Tongue (tissue), 2 donors: ENCODE results near the gene PDE3B. TPM values are rescaled to one million over a fixed set of nuclear protein-coding genes. Genes with fewer than 3 reads are reported as not detected.
"Not testable (repeated sequence)": the region's sequence is repeated elsewhere in the genome, so short reads cannot be mapped to it uniquely, and the experiment has no call there.

Source experiments
- DNase-seq: peaks from one replicate; pipeline ENCODE4 v3.0.0-alpha.2; 2015
- total RNA-seq: library from RNA; depleted of rRNA; stranded (reverse); fragments of >200 nt; gene quantifications from one replicate; pipeline ENCODE4 v1.2.3, GENCODE V29; 2014

Gene PDE3B
- total RNA-seq, 1 donor from 2014 or later = 14.8 TPM

DNA sequence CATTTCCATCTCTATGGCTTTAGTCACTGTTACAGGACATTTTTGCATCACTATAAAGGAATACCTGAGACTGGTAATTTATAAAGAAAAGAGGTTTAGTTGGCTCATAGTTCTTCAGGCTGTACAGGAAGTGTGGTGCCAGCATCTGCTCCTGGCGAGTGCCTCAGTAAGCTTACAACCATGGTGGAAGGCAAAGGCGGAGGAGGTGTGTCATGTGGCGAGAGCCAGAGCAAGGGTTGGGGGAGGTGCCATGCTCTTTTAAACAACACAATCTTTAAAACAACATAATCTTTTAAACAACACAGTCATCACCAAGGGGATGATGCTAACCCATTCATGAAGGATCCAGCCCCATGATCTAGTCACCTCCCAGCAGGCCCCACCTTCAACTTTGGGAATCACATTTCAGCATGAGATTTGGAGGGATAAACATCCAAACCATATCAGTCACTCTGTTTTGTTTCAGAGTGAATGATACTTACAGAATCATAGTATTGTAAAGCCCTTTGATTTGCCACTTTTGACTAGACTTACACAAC, 103.3 kb downstream of the PDE3B start:
- no peak for DNase-seq

- DNase-seq = peak; percentile 48
Measured at GRCh38 chr11:14748090-14748489, 104.5 kb downstream of the PDE3B start.

- no peak for DNase-seq
Measured at GRCh38 chr11:14750911-14751310, 107.3 kb downstream of the PDE3B start.

GRCh38 chr11:14751975-14752407, 108.4 kb downstream of the PDE3B start:
- no peak for DNase-seq

DNA sequence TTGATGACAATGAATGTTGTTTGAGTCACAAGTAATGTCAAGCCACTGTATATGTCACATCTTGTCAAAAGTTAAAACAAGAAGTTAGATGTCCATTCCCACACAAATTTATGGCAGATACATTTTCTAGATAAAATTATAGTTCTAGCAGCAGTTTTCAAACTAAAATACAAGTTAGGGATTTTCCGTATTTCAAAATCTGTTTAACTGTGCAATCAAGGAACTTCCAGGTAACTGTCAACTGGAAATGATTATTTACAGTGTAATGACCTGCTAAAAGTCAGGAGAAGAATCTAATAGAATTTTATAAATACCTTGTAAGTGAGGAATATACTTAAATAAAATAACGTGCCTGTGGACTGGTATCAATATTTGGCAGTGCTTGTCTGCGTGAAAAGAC, 111.5 kb downstream of the PDE3B start:
- DNase-seq = no peak

DNA sequence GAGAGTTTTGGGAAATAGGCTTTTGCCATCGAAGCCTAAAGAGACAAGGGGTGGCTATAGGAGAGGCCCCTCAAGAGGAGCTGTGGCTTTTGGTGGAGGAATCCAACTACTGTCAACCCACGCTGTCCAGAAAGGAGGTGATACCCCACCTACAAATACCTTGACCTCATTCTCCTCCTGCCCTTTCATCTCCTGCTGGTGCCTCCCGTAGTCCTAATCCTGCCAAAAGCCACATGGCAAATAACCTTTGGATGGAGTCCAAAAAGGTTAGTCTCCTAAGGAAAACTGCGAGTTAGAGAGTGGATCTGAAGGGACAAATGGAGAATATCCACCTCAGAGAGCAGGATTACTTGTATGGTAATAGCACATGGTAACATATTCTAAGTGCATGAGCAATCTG, 112.7 kb downstream of the PDE3B start:
- DNase-seq = no peak

- not testable (repeated sequence) for DNase-seq
Measured at GRCh38 chr11:14759300-14760012, 115.9 kb downstream of the PDE3B start.

GRCh38 chr11:14764179-14764578, 120.6 kb downstream of the PDE3B start:
- no peak for DNase-seq

GRCh38 chr11:14764579-14765527, 121.2 kb downstream of the PDE3B start:
- no peak for DNase-seq

- no peak for DNase-seq
Measured at GRCh38 chr11:14766585-14766984, 123.0 kb downstream of the PDE3B start.

- DNase-seq = no peak
Measured at GRCh38 chr11:14768526-14769188, 125.1 kb downstream of the PDE3B start.

GRCh38 chr11:14773755-14774154, 130.2 kb downstream of the PDE3B start:
- DNase-seq = no peak

- DNase-seq = no peak
Measured at GRCh38 chr11:14774721-14775120, 131.1 kb downstream of the PDE3B start.

DNA sequence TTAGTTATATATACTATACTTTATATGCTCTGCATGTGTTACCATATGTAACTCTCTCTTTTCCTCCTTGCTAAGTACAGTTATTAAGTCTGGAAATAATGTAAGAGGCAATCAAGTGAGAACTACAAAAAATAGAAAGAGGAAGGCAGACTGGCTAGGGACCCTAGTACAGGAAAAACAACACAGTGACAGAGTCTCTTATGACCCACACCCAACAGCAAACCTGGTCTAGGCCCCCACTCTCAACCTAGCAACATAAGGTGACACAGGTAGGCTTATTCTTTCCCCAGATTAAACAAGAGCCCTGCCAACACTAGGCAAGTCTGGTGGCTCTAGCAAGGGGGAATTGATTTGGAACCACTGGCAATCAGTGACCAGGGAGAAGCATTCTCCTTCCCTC, 132.3 kb downstream of the PDE3B start:
- no peak for DNase-seq

GRCh38 chr11:14778460-14778859, 134.9 kb downstream of the PDE3B start:
- DNase-seq = not testable (repeated sequence)

DNA sequence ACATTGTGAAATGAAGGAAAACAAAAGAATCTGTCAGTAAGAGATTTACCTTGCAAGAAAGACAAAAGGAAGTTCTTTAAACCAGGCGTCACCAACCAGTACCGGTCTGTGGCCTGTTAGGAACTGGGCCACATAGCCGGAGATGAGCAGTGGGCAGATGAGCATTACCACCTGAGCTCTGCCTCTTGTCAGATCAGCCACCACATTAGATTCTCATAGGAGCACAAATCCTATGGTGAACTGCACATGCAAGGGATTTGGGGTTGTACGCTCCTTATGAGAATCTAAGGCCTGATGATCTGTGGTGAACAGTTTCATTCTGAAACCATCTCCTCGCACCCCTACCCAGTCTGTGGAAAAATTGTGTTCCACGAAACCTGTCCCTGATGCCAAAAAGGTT, 140.2 kb downstream of the PDE3B start:
- DNase-seq = no peak

- DNase-seq = no peak
Measured at GRCh38 chr11:14784230-14784629, 140.6 kb downstream of the PDE3B start.

- peak; percentile 17 for DNase-seq
Measured at GRCh38 chr11:14789879-14790484, 146.4 kb downstream of the PDE3B start.

GRCh38 chr11:14793546-14793945, 149.9 kb downstream of the PDE3B start:
- DNase-seq = no peak

GRCh38 chr11:14796028-14796427, 152.4 kb downstream of the PDE3B start:
- not testable (repeated sequence) for DNase-seq

GRCh38 chr11:14803846-14804245, 160.2 kb downstream of the PDE3B start:
- no peak for DNase-seq

DNA sequence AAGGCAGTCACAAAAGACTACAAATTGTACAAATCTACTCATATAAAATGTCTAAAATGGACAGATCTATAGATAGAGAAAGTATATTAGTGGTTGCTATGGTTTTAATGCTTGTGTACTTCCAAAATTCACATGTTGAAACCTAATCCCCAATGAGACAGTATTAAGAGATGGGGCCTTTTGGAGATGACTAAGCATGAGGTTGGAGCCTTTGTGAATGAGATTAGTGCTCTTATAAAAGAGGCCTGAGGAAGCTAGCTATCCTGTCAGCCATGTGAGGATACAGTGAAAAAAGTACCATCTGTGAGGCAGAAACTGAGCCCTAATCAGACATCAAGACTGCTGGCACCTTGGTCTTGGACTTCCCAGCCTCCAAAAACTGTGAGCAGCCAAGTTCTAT, 165.9 kb downstream of the PDE3B start:
- DNase-seq = no peak
